OCI-LY3 (cell line): Measurements from ENCODE around the gene LY9.

ENCODE experiments used
- EZH2phosphoT487 ChIP-seq: fragments of 200-600 bp; shearing (Covaris generic); IDR thresholded peaks from 2 replicates; pipeline ENCODE4 v1.6.1; 2018; ENCODE audit warnings: antibody characterized with exemption, mixed run types, low read depth
- TF ChIP-seq, protein P1 (sequence below): fragments of 200-600, 300-600 bp; sonication (generic); IDR thresholded peaks from 2 replicates; pipeline ENCODE4 v1.5.1; 2014; ENCODE audit warnings: antibody characterized with exemption, low read length, low read depth

DNA sequence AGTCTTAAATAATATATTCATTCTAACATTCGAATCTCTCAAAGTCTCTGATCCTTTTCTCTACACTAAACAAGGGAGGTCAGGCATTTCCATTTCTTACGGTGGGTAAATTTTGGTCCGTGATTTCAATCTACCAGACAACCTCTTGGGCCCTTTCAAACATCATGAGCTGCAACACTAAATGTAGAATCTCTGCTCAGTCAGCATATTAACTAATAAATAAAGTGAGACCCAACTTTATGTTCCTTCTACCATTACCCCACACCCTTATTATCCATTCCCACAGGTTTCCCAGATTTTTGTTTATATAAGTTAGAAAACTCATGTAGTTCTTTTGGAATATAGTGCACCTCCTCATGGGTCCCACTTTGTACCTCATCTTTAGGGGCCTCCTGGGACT, 32.0 kb upstream of the LY9 start:
- TF ChIP-seq, protein P1, sequence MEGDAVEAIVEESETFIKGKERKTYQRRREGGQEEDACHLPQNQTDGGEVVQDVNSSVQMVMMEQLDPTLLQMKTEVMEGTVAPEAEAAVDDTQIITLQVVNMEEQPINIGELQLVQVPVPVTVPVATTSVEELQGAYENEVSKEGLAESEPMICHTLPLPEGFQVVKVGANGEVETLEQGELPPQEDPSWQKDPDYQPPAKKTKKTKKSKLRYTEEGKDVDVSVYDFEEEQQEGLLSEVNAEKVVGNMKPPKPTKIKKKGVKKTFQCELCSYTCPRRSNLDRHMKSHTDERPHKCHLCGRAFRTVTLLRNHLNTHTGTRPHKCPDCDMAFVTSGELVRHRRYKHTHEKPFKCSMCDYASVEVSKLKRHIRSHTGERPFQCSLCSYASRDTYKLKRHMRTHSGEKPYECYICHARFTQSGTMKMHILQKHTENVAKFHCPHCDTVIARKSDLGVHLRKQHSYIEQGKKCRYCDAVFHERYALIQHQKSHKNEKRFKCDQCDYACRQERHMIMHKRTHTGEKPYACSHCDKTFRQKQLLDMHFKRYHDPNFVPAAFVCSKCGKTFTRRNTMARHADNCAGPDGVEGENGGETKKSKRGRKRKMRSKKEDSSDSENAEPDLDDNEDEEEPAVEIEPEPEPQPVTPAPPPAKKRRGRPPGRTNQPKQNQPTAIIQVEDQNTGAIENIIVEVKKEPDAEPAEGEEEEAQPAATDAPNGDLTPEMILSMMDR, result no peak
- no peak for TF ChIP-seq EZH2phosphoT487
